Activated CD8-positive, alpha-beta memory T cell treated with anti-CD3 and anti-CD28 coated beads, Interleukin-2, amount 50 U/mL, for 24 hours (primary cell): ENCODE data around the gene PTGR1.

Experiments used
- DNase-seq: peaks from one replicate; pipeline ENCODE4 v3.0.0-alpha.2; 2020; ENCODE audit errors: extremely low read depth

The PTGR1 gene

GRCh38 chr9:111542497-111543254 is 56.8 kb downstream of the PTGR1 start:
- DNase-seq, result no peak

- DNase-seq, result no peak
These were observed 66.2 kb downstream of the PTGR1 start for GRCh38 chr9:111533099-111533790.

- DNase-seq, result no peak
These were observed 67.7 kb downstream of the PTGR1 start for GRCh38 chr9:111531716-111532115.

GRCh38 chr9:111529787-111530186 is 69.7 kb downstream of the PTGR1 start:
- DNase-seq, result no peak

GRCh38 chr9:111527347-111527746 is 72.1 kb downstream of the PTGR1 start:
- no peak for DNase-seq

GRCh38 chr9:111525056-111525977 is 74.1 kb downstream of the PTGR1 start, which contains the start of gene ZNF483:
ZNF483 (plus strand) TSS chr9:111525179; CDS start chr9:111527396, 2,217 bp downstream.
- peak; percentile 27 for DNase-seq

- DNase-seq, result no peak
These were observed 74.8 kb downstream of the PTGR1 start for GRCh38 chr9:111524731-111525055.

- DNase-seq, result no peak
These were observed 83.4 kb downstream of the PTGR1 start for GRCh38 chr9:111516061-111516465.

GRCh38 chr9:111514967-111515366 is 84.5 kb downstream of the PTGR1 start:
- DNase-seq, result no peak
